GM12873 (cell line): ENCODE measurements around the gene HYAL3.

ENCODE experiments used
- TF ChIP-seq, protein P1 (sequence below): IDR thresholded peaks from 2 replicates; pipeline ENCODE4 v1.5.1; 2012; ENCODE audit warnings: low read depth, mild to moderate bottlenecking, moderate library complexity, low read length, control low read depth; ENCODE audit not compliant: insufficient read depth; ENCODE audit errors: missing control alignments

Gene HYAL3

DNA sequence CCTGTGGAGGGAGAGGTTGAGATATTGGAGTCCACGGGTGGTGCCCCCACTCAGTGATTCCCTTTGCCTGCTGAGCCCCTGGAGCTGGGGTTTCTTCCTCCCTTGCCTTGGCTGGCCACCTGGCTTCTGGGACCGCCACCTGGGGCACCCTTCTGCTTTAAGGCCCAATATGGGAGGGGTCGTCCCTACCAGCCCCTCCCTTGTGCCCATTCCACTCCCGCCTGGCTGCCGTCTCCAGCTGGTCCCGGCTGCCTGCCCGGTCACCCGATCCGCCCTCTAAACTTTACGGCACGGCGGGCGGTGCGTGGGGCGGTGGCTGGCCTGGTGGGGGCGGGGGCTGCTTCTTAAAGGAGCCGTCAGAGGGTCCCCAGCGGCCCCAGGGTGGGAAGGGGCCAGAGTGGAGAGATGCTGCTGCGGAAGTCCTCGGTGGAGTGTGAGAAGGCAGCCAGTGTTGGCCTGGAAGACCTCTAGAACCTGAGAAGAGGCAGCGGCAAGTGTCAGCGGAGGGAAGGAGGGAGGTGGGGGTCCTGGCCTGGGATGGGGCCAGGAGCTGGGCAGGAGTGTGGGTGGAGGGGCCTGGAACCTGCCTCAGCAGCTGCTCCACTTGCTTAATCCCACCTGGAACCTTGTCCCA lies 31.8 kb downstream of the HYAL3 start:
- TF ChIP-seq, protein P1, sequence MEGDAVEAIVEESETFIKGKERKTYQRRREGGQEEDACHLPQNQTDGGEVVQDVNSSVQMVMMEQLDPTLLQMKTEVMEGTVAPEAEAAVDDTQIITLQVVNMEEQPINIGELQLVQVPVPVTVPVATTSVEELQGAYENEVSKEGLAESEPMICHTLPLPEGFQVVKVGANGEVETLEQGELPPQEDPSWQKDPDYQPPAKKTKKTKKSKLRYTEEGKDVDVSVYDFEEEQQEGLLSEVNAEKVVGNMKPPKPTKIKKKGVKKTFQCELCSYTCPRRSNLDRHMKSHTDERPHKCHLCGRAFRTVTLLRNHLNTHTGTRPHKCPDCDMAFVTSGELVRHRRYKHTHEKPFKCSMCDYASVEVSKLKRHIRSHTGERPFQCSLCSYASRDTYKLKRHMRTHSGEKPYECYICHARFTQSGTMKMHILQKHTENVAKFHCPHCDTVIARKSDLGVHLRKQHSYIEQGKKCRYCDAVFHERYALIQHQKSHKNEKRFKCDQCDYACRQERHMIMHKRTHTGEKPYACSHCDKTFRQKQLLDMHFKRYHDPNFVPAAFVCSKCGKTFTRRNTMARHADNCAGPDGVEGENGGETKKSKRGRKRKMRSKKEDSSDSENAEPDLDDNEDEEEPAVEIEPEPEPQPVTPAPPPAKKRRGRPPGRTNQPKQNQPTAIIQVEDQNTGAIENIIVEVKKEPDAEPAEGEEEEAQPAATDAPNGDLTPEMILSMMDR, result no peak

DNA sequence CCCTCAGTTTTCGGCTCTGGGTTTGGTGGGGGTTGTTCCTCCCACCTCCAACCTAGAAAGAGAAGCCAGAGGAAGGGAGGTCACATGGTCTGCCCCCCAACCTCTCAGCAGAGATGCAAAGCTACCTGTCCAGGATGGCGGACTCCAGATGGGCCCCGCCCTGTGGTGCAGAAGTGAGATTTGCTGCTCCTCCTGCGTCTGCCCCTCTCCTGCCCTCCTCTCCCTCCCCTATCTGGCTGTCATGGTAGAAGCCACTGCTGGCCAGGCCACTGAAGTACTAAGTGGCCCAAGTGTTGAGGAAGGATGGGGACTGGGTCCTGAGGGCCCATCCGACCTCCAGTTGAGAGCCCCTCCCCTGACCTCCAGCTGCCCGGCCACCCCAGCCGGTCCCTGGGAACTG lies 32.4 kb downstream of the HYAL3 start:
- TF ChIP-seq, protein P1, result no peak

DNA sequence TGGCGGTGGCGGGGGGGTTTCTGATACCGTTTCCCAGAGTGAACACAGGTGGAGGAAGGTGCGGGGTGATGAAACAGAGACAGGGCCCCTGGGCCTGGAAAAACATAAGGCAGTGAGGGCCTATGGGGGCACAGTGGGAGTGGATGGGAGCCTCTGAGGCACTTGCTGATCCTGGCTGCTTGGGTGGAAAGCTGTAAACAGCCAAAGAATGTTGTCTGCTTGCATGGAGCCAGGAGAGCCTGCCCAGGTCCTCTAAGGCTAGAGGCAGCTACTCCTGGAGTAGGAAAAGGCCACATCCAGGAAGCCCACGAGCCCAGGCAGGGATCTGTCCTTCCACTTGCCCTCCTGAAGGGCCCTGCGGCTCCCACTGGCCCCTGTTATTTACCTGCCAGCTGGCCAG lies 33.2 kb downstream of the HYAL3 start:
- TF ChIP-seq, protein P1, result no peak

DNA sequence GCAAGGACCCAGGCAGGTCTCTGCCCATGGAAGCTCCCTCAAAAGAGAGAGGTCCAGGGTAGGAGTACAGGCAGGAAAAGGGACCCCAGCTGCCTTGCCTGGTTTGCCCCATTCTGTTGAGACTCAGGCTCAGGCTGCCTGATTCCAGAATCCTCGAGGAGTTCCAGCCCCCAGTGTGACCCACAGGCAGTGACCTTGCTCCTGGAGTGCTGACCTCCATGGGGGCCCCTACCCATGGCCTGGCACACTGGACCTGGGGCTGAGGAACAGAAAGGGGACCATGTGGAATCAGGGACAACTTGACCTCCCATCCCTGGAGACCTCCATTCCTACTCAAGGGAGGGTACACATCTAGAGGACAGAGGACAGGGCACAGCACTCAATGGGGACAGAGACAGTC lies 33.6 kb downstream of the HYAL3 start:
- TF ChIP-seq, protein P1, result no peak

DNA sequence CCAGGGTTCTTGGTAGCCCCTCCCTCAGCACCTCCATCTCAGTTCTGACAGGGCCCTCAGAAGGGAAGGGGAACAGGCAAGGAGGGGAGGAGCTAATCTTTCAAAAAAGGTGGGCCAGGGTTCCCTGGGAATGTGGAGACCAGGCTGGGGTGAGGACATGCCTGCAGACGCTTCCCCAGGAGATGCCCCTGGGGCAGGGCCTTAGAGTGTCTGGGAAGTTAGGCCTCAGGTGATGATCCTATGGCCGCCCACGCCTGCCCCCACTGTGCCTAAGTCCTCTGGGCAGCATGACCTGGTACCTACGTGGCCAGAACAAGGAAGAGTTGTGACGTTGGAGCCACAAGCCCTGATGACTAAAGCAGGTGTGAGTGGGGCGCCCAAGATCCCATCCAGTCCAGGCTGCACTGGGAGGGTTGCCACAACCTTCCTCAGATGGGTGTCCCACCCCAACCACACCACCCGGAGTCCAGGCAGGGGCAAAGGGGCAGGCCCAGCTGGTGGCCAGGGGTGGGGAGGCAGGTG lies 34.2 kb downstream of the HYAL3 start:
- TF ChIP-seq, protein P1, result no peak

DNA sequence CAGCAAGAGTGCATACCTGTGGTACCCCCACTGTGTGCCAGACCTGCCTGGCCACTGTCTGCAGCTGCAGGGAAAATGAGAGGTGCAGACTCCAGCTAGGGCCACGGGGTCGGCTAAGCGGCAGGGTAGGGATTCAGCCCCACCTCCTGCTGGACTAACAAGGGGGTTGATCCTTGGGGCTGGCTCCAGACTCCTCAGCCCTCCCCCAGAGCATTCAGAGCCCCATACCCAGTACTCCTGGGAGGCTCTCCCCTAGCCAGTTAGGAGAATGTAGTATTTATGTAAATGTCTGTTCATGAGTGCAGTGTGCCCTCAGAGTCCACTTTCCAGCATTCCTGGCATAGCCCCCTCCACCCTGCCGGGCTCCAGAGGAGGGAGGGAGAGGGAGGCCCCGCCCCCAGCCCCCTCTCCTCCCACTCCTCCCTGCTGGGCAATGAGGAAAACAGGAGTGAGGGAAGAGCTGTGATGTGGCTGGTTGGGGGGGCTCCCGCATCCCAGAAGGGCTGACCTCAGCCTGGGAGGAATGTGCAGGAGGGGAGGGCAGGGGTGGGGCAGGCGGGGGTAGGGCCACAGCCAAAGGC lies 34.7 kb downstream of the HYAL3 start:
- TF ChIP-seq, protein P1, result no peak

DNA sequence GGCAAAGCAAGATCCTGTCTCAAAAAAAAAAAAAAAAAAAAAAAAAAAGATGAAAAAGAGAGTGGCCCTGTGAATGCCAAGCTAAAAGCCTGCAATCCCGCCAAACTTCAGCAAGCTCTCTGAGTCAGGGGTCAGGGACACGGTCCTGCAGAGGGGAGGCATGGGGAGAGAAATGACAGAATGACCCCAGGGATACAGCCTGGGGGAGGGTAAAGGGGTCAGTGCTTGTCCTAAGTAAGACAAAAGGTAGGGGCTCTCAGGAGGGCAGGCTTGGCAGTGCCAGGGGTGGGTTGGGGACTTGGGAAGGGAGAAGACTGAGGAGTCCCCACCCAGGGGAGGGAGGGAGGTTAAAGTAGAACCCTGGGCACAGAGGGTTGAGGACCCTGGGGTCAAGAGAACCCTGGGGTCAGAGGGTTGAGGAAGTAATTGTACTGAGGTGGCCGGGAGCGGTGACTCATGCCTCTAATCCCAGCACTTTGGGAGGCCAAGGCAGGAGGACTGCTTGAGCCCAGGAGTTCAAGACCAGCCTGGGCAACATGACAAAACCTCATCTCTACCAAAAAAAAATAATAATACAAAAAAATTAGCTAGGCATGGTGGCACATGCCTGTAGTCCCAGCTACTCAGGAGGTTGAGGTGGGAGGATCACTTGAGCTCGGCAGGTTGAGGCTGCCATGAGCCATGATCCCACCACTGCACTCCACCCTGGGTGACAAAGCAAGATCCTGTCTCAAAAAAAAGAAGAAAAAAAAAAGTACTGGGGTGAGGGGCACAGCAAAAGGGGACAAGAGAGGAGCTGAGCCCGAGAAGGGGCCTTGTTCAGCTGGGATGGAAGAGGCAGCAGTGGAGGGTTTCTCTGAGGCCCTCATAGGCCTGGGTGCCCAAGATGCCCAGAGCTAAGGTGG lies 35.5 kb downstream of the HYAL3 start:
- TF ChIP-seq, protein P1, result no peak
